Measurements from ENCODE around the gene ZNF92.
"Not testable (repeated sequence)": the region's sequence is repeated elsewhere in the genome, so short reads cannot be mapped to it uniquely, and the experiment has no call there.

Gene ZNF92

DNA sequence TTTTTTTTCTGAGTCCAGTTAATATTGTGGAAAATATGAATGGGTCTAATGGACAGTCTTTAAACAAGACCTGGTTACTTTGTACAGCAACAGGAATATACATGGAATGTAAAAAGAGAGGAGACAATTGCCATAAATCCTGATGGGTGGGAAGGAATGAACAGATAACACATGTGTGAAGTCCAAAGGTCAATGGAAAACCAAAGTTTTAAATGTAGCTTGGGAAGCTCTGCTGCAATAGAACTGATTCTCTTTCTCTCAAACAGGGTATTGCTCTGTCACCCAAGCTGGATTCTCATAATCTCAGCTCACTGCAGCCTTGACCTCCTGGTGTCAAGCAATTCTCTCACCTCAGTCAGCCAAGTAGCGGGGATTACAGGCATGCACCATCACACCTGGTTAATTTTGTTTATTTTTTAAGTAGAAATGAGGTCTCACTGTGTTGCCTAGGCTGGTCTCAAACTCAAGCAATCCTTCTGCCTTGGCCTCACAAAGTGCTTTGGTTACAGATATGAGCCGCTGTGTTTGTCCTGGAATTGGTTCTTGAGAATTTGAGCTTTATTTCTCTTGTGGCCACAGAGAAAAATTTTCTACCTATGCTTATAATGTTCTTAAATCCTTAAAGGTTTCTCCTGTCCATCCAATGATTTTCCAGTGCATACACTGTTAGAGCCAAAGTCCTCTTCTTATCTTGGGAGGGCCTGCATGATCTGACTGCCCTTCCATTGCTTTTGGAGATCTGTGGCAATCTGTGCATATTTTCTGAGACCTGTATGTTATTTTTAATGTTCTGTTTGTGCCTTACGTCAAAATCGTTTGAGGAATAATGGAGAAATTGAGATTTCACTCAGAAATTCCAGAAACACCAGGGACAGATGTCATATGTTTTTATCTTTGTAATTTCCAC is 30.7 kb upstream of the ZNF92 start:
- CTCF ChIA-PET: no interaction called here
- no peak for TF ChIP-seq ZNF341 (tag by site-specific recombination; IDR thresholded peaks at IDR 0.05; ENCODE audit: low read depth)
- TF ChIP-seq CTCF (tag by site-specific recombination; IDR thresholded peaks at IDR 0.05): no peak
- no peak for TF ChIP-seq ZNF548 (tag by site-specific recombination; IDR thresholded peaks at IDR 0.05)
- TF ChIP-seq ZNF791 (tag by site-specific recombination; IDR thresholded peaks at IDR 0.05): no peak
- no peak for TF ChIP-seq ZXDB (tag by site-specific recombination; IDR thresholded peaks at IDR 0.05)
- TF ChIP-seq ZBTB17 (tag by site-specific recombination; IDR thresholded peaks at IDR 0.05): no peak
- TF ChIP-seq ZNF202 (tag by site-specific recombination; IDR thresholded peaks at IDR 0.05; ENCODE audit: borderline replicate concordance): no peak
- no peak for TF ChIP-seq ZBTB8A (tag by site-specific recombination; IDR thresholded peaks at IDR 0.05)
- TF ChIP-seq, protein P1, sequence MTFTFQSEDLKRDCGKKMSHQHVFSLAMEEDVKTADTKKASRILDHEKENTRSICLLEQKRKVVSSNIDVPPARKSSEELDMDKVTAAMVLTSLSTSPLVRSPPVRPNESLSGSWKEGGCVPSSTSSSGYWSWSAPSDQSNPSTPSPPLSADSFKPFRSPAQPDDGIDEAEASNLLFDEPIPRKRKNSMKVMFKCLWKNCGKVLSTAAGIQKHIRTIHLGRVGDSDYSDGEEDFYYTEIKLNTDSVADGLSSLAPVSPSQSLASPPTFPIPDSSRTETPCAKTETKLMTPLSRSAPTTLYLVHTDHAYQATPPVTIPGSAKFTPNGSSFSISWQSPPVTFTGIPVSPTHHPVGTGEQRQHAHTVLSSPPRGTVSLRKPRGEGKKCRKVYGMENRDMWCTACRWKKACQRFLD (tag by site-specific recombination; IDR thresholded peaks at IDR 0.05): no peak
- H3K36me3 ChIP-seq (ENCODE audit: control insufficient read depth in 2 of 2, insufficient read depth in 1 of 2, low read length in 2 of 2): no peaks in the 10 kb centered on the region
- H3K4me3 ChIP-seq (ENCODE audit: low read depth, low read length): no peak overlapping the region
- H3K9me3 ChIP-seq (ENCODE audit: control insufficient read depth, insufficient read depth, low read depth, low read length): no peaks in the 10 kb centered on the region
- POLR2A ChIA-PET: no interaction called here
- no peaks in the 10 kb centered on the region for H3K4me1 ChIP-seq (ENCODE audit: control insufficient read depth, insufficient read depth, low read length)
- no peak overlapping the region for H3K27ac ChIP-seq (ENCODE audit: extremely low read depth, low read depth, low read length)

DNA sequence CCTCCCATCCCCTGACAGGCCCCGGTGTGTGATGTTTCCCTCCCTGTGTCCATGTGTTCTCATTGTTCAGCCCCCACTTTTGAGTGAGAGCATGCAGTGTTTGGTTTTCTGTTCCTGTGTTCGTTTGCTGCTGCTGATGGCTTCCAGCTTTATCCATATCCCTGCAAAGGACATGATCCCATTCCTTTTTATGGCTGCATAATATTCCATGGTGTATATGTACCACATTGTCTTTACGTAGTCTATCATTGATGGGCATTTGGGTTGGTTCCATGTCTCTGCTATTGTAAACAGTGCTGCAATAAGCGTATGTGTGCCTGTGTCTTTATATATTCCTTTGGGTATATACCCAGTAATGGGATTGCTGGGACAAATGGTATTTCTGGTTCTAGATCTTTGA is 29.1 kb upstream of the ZNF92 start:
- H3K36me3 ChIP-seq (ENCODE audit: control insufficient read depth in 2 of 2, insufficient read depth in 1 of 2, low read length in 2 of 2); POLR2A ChIA-PET; H3K4me1 ChIP-seq (ENCODE audit: control insufficient read depth, insufficient read depth, low read length); H3K4me3 ChIP-seq (ENCODE audit: low read depth, low read length); H3K9me3 ChIP-seq (ENCODE audit: control insufficient read depth, insufficient read depth, low read depth, low read length); CTCF ChIA-PET; H3K27ac ChIP-seq (ENCODE audit: extremely low read depth, low read depth, low read length): not testable (repeated sequence)
- TF ChIP-seq ZNF146 (tag by site-specific recombination; IDR thresholded peaks at IDR 0.05): peak; percentile 73

DNA sequence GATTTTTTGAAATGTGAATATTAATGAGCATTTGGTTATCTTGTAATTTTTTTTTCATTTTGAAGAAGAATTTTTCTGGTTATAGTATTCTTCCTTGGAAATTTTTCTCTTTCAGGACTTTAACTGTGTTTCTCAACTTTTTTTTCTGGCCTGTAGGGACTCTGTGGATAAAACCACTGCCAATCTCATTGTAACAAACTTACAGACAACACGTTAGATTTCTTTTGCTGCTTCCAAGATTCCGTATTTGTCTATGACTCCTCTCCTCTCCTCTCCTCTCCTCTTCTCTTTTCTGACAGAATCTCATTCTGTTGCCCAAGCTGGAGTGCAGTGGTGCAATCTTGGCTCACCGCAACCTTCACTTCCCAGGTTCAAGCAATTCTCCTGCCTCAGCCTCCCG is 19.4 kb upstream of the ZNF92 start:
- POLR2A ChIA-PET: no interaction called here
- Histone ChIP-seq H3K27ac (ENCODE audit: extremely low read depth, low read depth, low read length) (no peak overlapping the region), H3K36me3 (ENCODE audit: control insufficient read depth in 2 of 2, insufficient read depth in 1 of 2, low read length in 2 of 2) (peaks cover 0 to 10% of the 10 kb centered on the region in 2 experiments; a peak in 2 of 3 replicates), H3K9me3 (ENCODE audit: control insufficient read depth, insufficient read depth, low read depth, low read length) (no peaks in the 10 kb centered on the region), H3K4me3 (ENCODE audit: low read depth, low read length) (no peak overlapping the region), H3K4me1 (ENCODE audit: control insufficient read depth, insufficient read depth, low read length) (no peaks in the 10 kb centered on the region)
- CTCF ChIA-PET: interaction anchor here (0.6 kb wide), 1 partner anchor 536 kb away, joined by 3 read pairs; no protein-coding TSS in a partner anchor
- no peak for TF ChIP-seq GFI1B (tag by site-specific recombination; IDR thresholded peaks at IDR 0.05)
- TF ChIP-seq ZSCAN5A (tag by site-specific recombination; IDR thresholded peaks at IDR 0.05): no peak
- TF ChIP-seq ZNF837 (tag by site-specific recombination; IDR thresholded peaks at IDR 0.05): no peak
- TF ChIP-seq SETDB1 (IDR thresholded peaks at IDR 0.05; ENCODE audit: insufficient read length, low read length): no peak
- TF ChIP-seq ZNF292 (tag by site-specific recombination; IDR thresholded peaks at IDR 0.05; ENCODE audit: borderline replicate concordance, low read depth): no peak
- no peak for TF ChIP-seq HIC1 (tag by site-specific recombination; IDR thresholded peaks at IDR 0.05)
- TF ChIP-seq, protein P2, sequence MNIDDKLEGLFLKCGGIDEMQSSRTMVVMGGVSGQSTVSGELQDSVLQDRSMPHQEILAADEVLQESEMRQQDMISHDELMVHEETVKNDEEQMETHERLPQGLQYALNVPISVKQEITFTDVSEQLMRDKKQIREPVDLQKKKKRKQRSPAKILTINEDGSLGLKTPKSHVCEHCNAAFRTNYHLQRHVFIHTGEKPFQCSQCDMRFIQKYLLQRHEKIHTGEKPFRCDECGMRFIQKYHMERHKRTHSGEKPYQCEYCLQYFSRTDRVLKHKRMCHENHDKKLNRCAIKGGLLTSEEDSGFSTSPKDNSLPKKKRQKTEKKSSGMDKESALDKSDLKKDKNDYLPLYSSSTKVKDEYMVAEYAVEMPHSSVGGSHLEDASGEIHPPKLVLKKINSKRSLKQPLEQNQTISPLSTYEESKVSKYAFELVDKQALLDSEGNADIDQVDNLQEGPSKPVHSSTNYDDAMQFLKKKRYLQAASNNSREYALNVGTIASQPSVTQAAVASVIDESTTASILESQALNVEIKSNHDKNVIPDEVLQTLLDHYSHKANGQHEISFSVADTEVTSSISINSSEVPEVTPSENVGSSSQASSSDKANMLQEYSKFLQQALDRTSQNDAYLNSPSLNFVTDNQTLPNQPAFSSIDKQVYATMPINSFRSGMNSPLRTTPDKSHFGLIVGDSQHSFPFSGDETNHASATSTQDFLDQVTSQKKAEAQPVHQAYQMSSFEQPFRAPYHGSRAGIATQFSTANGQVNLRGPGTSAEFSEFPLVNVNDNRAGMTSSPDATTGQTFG (tag by site-specific recombination; IDR thresholded peaks at IDR 0.05; ENCODE audit: borderline replicate concordance): no peak
- no peak for TF ChIP-seq ZNF214 (tag by site-specific recombination; IDR thresholded peaks at IDR 0.05; ENCODE audit: borderline replicate concordance)
- TF ChIP-seq ZNF174 (tag by site-specific recombination; IDR thresholded peaks at IDR 0.05): no peak
- no peak for TF ChIP-seq ZNF621 (tag by site-specific recombination; IDR thresholded peaks at IDR 0.05)
- TF ChIP-seq ZBTB21 (tag by site-specific recombination; IDR thresholded peaks at IDR 0.05): no peak
- no peak for TF ChIP-seq SP7 (tag by site-specific recombination; IDR thresholded peaks at IDR 0.05)
- TF ChIP-seq ZNF157 (tag by site-specific recombination; IDR thresholded peaks at IDR 0.05): no peak

Measured in HEK293 (cell line).